ENCODE results near the gene ZNF536.

- no peak for TF ChIP-seq RCOR1 (IDR thresholded peaks at IDR 0.05; ENCODE audit: borderline replicate concordance in 1 of 2, low read depth in 2 of 2, low read length in 2 of 2)
- TF ChIP-seq, protein P1, sequence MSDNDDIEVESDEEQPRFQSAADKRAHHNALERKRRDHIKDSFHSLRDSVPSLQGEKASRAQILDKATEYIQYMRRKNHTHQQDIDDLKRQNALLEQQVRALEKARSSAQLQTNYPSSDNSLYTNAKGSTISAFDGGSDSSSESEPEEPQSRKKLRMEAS (CRISPR knock-in tag; IDR thresholded peaks at IDR 0.05): no peak
- no peak for TF ChIP-seq FOXM1 (IDR thresholded peaks at IDR 0.05; ENCODE audit: low read depth)
- TF ChIP-seq FOXM1 (CRISPR knock-in tag; IDR thresholded peaks at IDR 0.05; ENCODE audit: low read depth): no peak
- no peak for TF ChIP-seq PHB2 (IDR thresholded peaks at IDR 0.05; ENCODE audit: low read depth)
- no peak for TF ChIP-seq NFE2 (IDR thresholded peaks at IDR 0.05; ENCODE audit: low read depth)
- TF ChIP-seq PATZ1 (CRISPR knock-in tag; IDR thresholded peaks at IDR 0.05; ENCODE audit: borderline replicate concordance): no peak
- TF ChIP-seq ZNF134 (CRISPR knock-in tag; conservative IDR thresholded peaks at IDR 0.05): no peak
- TF ChIP-seq ZNF23 (CRISPR knock-in tag; IDR thresholded peaks at IDR 0.05): no peak
Observed at GRCh38 chr19:30335306-30335886, 36.8 kb upstream of the ZNF536 start.
